ENCODE measurements around the gene MYPN.

- no peak for TF ChIP-seq TAF1 (IDR thresholded peaks at IDR 0.05; ENCODE audit: borderline replicate concordance, insufficient read depth, low read length)
- no peak for TF ChIP-seq POLR2AphosphoS5 (IDR thresholded peaks at IDR 0.05; ENCODE audit: low read depth, low read length)
- no peak for TF ChIP-seq FOXP2 (optimal IDR thresholded peaks at IDR 0.05; ENCODE audit: borderline replicate concordance, extremely low read depth, extremely low read length, insufficient read depth)
Observed at GRCh38 chr10:68144709-68145108, 35.4 kb downstream of the MYPN start.
